HG02588 (cell line): ENCODE results near the gene CA4.
A peak's percentile ranks its signal among the peaks of the same experiment; 100 is the strongest.

ENCODE experiments used
- ATAC-seq: cut with Tn5 transposase; IDR thresholded peaks from one replicate; pipeline ENCODE4 v1.9.1; 2021; ENCODE audit warnings: mild to moderate bottlenecking, moderate library complexity; ENCODE audit not compliant: unreplicated experiment

CA4 gene

GRCh38 chr17:60154616-60155426 lies 5.0 kb downstream of the CA4 start:
- no peak for ATAC-seq

GRCh38 chr17:60155427-60155814 lies 5.6 kb downstream of the CA4 start:
- ATAC-seq, result no peak

GRCh38 chr17:60155815-60156214 lies 6.0 kb downstream of the CA4 start:
- no peak for ATAC-seq

- no peak for ATAC-seq
These were observed 7.0 kb downstream of the CA4 start for GRCh38 chr17:60156746-60157145.

- ATAC-seq, result no peak
These were observed 7.8 kb downstream of the CA4 start for GRCh38 chr17:60157487-60158040.

- ATAC-seq, result no peak
These were observed 9.1 kb downstream of the CA4 start for GRCh38 chr17:60158751-60159478.

- no peak for ATAC-seq
These were observed 9.7 kb downstream of the CA4 start for GRCh38 chr17:60159479-60159866.

GRCh38 chr17:60160829-60161501 lies 11.2 kb downstream of the CA4 start:
- ATAC-seq, result no peak

GRCh38 chr17:60161598-60162330 lies 12.0 kb downstream of the CA4 start:
- ATAC-seq, result no peak

- ATAC-seq, result no peak
These were observed 13.5 kb downstream of the CA4 start for GRCh38 chr17:60163108-60163784.

GRCh38 chr17:60164164-60164563 lies 14.4 kb downstream of the CA4 start:
- no peak for ATAC-seq

- no peak for ATAC-seq
These were observed 14.9 kb downstream of the CA4 start for GRCh38 chr17:60164697-60165096.

- ATAC-seq, result no peak
These were observed 15.4 kb downstream of the CA4 start for GRCh38 chr17:60165223-60165622.

GRCh38 chr17:60165971-60166370 lies 16.2 kb downstream of the CA4 start:
- ATAC-seq, result peak; percentile 46

- no peak for ATAC-seq
These were observed 17.4 kb downstream of the CA4 start for GRCh38 chr17:60167065-60167741.

GRCh38 chr17:60168654-60169053 lies 18.9 kb downstream of the CA4 start:
- no peak for ATAC-seq

- no peak for ATAC-seq
These were observed 20.4 kb downstream of the CA4 start for GRCh38 chr17:60169921-60170817.

GRCh38 chr17:60170835-60171752 lies 21.3 kb downstream of the CA4 start:
- ATAC-seq, result no peak
